Glomerular visceral epithelial cell (primary cell): Measurements from ENCODE around the gene ENDOD1.
"Not testable (repeated sequence)": the region's sequence is repeated elsewhere in the genome, so short reads cannot be mapped to it uniquely, and the experiment has no call there.

ENCODE experiments used
- DNase-seq: peaks from one replicate; pipeline ENCODE4 v3.0.0-alpha.2; 2016; ENCODE audit errors: extremely low spot score

ENDOD1 gene

GRCh38 chr11:95103701-95104100, 14.1 kb downstream of the ENDOD1 start:
- DNase-seq: no peak

DNA sequence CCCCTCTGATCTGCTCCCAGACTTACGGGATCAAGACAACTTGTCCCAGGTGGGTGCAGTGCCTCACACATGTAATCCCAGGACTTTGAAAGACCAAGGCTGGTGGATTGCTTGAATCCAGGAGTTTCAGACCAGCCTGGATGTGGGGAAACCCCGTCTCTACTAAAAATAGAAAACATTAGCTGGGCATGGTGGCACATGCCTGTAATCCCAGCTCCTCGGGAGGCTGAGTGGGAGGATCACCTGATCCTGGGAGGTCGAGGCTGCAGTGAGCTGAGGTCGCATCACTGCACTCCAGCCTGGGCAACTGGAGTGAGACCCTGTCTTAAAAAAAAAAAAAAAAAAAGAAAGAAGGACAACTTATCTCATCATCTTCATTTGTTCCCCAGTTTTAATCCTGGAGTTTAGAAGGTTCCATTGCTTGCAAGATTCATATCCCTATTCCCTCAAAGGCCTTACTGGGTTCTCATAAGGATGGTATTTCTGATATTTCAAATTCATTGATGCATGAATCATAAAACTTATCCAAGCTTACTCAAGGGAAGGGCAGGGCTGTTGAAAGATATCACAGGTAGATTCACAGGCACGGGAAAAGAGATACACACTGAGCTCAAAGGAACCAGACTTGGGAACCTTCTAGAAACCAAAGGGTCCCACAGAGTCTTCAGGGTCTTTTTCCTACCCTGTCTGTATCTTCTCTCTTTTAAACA, 14.6 kb downstream of the ENDOD1 start:
- no peak for DNase-seq

- no peak for DNase-seq
Measured at GRCh38 chr11:95104856-95105255, 15.2 kb downstream of the ENDOD1 start.

GRCh38 chr11:95108159-95108611, 18.5 kb downstream of the ENDOD1 start:
- peak; percentile 49 for DNase-seq

DNA sequence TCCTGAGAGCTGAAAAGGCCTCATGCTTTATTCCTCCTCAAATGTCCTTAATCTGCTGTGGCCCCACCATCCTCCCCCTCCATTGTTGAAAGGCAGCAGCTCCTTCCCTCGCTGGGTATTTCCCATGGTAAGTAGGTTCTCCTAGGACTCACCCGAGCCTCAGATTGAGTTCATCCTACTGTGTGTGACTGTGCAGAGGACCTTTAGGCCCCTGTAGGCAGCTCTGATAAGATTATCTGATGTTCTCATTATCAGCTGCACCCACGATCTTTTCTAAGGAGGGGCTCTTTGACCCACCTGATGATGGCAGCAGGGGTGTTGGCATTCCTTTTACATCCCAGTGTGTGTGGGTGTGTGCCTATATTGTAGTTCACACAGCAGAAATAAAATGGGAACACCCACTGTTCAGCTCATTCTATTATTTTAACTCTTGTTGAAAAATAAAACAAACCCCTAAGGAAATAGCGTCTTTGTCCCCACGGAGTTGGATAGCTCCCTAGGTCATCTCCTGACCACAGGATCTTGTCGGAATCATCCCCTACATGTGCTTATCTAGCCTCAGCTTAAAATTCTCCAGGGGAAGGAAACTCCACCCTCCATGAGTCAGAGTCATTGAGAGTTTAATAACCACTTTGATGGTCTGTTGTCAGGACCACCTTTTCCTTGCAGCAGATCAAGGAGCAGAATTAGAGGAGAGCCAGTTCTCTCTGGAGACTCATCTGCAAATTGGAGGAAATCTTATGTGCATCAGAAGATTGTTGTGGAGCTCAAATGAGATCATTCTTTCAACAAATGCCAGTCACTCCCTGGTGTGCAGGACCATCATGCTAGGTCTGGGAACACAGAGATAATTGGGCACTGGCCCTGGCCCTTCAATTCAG, 19.3 kb downstream of the ENDOD1 start:
- no peak for DNase-seq

- DNase-seq: not testable (repeated sequence)
Measured at GRCh38 chr11:95111471-95111870, 21.8 kb downstream of the ENDOD1 start.

- DNase-seq: no peak
Measured at GRCh38 chr11:95111923-95112540, 22.4 kb downstream of the ENDOD1 start.

DNA sequence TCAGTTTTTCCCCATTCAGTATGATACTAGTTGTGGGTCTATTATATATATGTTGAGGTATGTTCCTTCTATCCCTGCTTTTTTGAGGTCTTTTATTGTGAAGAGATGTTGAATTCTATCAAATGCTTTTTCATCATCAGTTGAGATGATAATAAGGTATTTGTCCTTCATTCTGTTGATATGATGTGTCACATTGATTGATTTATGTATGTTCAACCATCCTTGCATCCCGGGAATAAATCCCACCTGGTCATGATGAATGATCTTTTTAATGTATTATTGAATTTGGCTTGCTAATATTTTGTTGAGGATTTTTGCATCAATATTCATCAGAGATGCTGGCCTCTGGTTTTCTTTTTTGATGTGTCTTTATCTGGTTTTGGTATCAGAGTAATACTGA, 26.0 kb downstream of the ENDOD1 start:
- DNase-seq: no peak

DNA sequence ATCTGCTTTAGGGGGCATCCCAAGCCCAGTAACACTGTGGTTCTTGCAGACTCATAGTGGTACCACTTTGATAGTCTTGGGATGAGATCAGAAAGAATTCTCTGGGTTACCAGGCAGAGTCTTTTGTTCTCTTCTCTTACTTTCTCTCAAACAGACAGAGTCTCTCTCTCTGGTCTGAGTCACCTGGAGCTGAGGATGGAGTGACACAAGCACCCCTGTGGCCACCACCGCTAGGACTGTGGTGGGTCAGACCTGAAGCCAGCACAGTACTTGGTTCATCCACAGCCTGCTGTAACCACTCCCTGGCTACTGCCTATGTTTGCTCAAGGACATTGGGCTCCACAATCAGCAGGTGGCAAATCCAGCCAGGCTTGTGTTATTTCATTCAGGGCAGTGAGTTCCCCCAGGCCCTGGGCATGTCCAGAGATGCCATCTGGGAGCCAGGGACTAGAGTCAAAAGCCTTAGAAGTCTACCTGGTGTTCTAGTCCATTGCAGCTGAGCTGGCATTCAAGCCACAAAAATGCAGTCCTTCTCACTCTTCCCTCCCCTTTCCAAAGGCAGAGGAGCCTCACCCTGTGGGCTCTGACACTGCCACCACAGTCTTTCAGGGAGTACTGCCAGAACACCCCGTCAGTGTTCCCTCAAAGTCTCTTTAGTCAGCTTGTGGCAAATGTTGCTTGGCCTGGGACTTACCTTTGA, 29.9 kb downstream of the ENDOD1 start:
- peak; percentile 51 for DNase-seq

DNA sequence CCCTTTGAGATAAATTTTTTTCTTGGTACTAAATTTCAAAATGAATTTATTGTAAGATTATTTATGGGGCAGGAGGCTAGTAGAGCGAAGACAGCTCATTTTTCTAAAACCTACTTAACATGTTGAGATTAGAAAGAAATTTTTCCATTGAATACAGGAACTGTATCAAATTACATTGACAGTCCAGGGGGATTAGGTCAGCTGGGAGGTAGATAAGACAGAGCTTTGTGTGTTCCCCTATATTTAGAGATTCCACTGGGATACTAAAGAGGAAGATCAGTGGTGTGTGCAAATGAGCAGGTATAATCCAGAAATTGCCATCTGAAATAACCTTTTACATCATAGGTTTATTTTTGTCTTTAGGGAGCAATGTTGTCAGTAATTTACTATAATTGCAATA, 32.1 kb downstream of the ENDOD1 start:
- DNase-seq: no peak

DNA sequence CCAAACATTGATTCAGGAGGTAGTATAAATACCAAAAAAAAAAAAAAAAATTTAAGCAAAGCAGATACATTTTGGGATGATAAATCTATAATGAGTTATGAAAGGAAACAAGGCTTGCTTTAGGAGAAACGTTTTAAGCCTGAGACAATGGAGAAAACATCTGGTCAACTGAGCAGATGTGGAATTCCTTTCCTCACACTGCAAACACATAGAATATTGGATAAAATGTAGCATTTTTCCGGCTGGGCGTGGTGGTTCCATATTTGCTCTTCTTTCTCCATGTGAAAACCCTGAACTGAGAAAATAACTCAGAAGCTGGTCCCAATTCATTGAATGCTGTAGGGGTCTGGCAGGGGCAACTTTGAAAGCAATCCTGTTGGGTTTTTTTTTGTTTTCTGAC, 33.9 kb downstream of the ENDOD1 start:
- no peak for DNase-seq

- no peak for DNase-seq
Measured at GRCh38 chr11:95128602-95129001, 39.0 kb downstream of the ENDOD1 start.

- DNase-seq: peak; percentile 47
Measured at GRCh38 chr11:95132956-95133355, 43.3 kb downstream of the ENDOD1 start.

- DNase-seq: peak; percentile 17
Measured at GRCh38 chr11:95134491-95134890, 44.8 kb downstream of the ENDOD1 start.

DNA sequence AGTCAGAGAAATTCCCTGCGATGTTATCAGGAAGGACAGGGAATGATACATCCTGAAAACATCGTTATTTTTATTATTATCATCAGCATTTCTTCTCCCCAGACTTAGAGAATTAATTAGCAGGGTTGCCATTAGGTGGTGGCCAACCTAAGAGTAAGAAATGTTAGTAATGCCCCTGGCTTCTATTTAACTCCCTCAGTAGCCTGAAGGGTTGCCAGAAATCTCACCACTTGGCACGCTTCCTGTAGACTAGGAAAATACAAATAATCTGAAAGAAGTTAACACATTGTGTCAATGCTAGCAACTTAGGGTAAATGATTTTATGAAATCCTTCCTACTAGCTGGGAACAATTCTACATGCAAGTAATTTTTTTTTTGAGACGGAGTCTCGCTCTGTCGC, 45.5 kb downstream of the ENDOD1 start:
- no peak for DNase-seq

GRCh38 chr11:95135880-95136279, 46.2 kb downstream of the ENDOD1 start:
- DNase-seq: no peak

- not testable (repeated sequence) for DNase-seq
Measured at GRCh38 chr11:95136747-95137146, 47.1 kb downstream of the ENDOD1 start.

DNA sequence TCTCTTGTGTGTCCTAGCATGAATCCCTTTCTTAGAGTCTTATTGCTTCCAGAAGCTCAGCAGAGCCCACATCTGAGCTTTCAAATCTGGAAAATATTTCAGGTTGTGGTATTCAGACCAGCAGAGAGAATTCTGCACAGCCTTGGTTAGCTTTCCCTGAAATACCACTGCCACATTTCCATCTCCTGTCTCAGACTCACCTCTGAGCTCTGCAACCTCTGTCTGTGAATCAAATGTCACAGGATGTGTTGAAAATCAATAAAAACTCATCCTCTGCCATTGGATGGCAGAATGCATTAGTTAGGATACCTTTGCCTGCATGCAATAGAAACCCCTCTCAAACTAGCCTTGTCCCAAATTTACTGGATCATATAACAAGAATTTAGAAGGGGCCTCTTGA, 47.7 kb downstream of the ENDOD1 start:
- no peak for DNase-seq

DNA sequence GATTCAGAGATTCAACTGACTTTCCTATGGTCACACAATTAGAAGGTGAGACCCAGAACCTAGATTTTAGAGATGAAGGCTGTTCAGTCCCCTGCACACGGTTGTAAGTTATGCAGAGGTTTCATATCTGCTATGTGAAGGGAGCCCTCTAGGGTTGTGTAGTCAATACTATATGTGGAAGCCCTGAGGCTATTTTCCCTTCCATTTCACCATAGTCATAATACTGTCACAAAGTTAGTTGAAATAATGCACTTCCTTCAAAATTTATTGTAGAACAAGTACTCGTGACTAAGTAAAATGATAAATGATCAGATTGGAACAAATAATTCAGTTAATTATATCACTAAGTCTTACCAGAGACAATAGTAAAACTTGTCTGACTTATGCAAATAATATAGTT, 48.8 kb downstream of the ENDOD1 start:
- no peak for DNase-seq

- DNase-seq: no peak
Measured at GRCh38 chr11:95140397-95141033, 50.9 kb downstream of the ENDOD1 start.

GRCh38 chr11:95142431-95142830, 52.8 kb downstream of the ENDOD1 start:
- DNase-seq: no peak
